T47D (cell line): ENCODE data around the gene RABAC1.

Source experiments
- DNase-seq, 2 experiments: peaks; one replicate each; pipeline versions ENCODE4 v3.0.0 to v3.0.0-alpha.2; 2011 to 2012; ENCODE audit warnings: low read depth in 1 of 2, low spot score in 1 of 2
- JUND ChIP-seq: IDR thresholded peaks from 2 replicates; pipeline ENCODE4 v1.6.1; 2012; ENCODE audit warnings: low read depth
- in situ Hi-C: cut with HindIII; loops from 2 replicates; pipeline ENCODE4 v1.10.0; 2016; ENCODE audit warnings: low sequenced_read_pairs, low pct_unique_long_range_greater_than_20kb

RABAC1 gene

DNA sequence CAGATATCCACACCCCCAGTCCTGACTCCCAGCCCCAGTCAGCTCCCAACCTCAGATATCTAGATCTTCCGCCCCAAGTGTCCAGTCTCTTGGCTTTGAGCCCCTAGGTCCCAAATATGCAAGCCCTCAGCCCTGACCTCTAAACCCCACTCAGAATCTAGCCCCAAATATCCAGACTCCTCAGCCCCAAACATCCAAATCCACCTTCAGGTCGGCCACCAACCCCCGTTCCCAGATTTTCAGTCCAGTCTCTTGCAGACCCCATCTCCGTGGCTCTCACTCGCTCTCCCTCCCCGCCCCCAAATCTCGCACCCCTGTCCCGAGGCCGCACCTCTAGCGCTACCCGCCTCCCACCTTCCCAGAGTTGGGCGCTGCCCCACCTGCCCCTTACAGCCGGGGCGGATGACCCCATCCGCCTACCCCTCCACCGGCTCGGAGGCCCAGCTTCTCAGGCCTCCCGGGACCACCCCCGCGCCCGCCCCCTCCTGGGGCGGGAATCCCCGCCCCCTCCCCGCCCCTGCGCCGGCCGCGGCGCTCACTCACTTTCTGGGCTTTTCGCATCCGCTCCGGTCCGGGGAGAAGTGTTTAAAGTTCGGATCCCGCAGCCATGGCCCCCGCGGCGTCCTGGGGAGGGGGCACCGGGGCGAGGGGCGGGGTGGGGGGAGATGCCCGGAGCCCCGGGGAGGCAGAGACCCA is 31.5 kb downstream of the RABAC1 start:
- in situ Hi-C loops, result no loop called here
- DNase-seq, result no peak
- TF ChIP-seq JUND, result no peak

DNA sequence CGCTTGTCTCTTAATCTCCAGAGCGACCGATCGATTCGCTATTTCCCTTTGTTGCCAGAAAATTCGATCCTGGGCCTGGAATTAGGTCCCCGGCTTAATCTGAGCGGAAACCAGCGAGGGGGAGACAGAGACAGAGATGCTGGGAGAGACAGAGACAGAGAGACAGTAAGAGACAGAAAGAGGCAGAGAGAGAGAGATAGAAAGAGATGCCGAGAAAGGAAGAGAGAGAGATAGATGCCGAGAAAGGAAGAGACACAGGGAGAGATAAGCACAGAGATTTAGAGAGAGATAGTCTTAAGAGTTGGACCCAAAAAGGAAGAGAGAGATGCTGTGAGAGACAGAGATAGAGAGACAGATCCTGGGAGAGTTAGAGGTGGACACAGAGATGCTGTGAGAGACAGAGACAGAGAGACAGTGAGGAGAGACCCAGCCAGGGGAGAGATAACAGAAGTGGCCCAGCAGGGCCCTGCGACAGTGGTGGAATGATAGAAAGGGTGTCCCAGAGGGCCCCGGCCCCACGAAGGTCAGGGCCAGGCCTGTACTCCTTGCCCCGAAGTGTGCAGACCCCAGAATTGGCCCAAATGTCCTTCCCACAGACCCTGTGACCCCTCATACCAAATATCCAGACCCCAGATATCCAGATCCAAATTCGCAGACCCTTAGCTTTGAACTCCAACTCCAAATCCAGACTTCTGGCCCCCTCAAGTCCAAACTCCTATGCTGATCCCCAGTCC is 32.2 kb downstream of the RABAC1 start:
- no peak for TF ChIP-seq JUND
- in situ Hi-C loops, result no loop called here
- DNase-seq, result no peak

GRCh38 chr19:41926028-41926762 is 32.9 kb downstream of the RABAC1 start:
- in situ Hi-C loops, result no loop called here
- no peak for TF ChIP-seq JUND
- DNase-seq, result no peak

DNA sequence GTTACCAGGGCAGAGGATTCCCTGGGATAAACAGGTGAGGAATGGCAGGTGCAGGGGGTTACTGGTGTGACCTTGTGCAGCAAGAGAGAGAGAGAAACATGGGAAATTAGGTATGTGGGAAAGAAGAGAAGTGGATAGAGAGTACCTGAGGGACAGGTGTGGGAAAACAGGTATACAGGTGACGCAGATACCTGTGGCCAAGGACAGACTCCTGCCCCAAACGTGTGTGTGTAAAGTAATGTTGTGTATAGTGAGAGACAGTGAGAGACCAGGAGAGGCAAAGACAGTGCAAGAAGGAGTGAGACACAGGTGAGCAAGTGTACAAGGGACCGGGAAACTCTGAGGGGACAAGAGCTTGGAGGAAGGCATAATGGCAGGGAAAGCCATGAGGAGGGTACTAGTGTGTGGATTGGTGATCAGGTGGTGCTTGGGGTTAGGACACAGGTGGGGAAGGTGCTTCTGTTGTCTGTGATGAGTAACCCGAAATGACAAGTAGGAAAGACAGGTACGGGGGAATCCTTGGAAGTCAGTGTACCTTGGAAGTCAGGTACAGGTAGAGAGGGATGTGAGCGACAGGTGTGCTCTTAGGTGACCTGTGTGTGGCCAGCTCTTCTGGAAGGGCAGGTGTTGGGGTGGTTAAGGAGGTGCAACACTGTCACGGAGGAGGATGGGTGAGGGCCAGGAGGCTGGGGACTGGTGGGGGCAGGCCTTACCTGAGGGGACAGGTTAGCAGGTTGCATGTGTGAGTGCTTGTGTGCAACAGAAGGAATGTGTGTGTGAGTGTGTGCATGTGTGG is 33.7 kb downstream of the RABAC1 start:
- DNase-seq, result no peak
- in situ Hi-C loops, result no loop called here
- no peak for TF ChIP-seq JUND

- in situ Hi-C loops, result no loop called here
- no peak for DNase-seq
- no peak for TF ChIP-seq JUND
Observed at GRCh38 chr19:41924151-41925145, 34.7 kb downstream of the RABAC1 start.

- no peak for TF ChIP-seq JUND
- in situ Hi-C loops, result no loop called here
- no peak for DNase-seq
Observed at GRCh38 chr19:41923045-41923788, 35.9 kb downstream of the RABAC1 start.

DNA sequence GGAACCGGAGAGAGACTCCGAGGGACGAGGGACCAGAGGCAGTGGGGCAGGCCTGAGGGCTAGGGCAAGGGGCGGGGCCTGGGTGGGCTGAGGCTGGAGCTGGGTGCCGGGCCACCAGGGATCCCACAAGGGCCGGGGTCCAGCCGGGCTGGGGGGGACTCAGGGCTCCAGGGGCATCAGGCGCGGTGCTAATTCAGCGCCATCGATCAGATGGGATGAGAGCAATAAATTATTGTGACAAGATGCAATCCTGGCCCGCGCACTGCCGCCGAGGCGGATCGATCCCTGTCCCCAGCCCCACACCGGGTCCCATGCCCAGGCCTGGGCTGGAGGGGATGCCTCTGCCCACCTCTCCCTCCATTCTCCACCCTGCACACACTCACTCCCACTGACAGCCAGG is 36.5 kb downstream of the RABAC1 start:
- no peak for TF ChIP-seq JUND
- no peak for DNase-seq
- in situ Hi-C loops, result no loop called here

GRCh38 chr19:41921577-41922576 is 37.2 kb downstream of the RABAC1 start:
- in situ Hi-C loops, result no loop called here
- DNase-seq, result no peak
- TF ChIP-seq JUND, result no peak

- no peak for DNase-seq
- no peak for TF ChIP-seq JUND
- in situ Hi-C loops, result no loop called here
Observed at GRCh38 chr19:41920882-41921576, 38.1 kb downstream of the RABAC1 start.
